Epithelial cell of prostate (primary cell): ENCODE measurements around the gene POU6F1.

Experiments
- DNase-seq: peaks from one replicate; pipeline ENCODE4 v3.0.0-alpha.2; 2011; ENCODE audit warnings: low read depth, low spot score
- H3K27ac ChIP-seq: fragments of 450-650 bp; 2 replicates; pipeline ENCODE4 v1.5.1; 2017; ENCODE audit warnings: mild to moderate bottlenecking

POU6F1 gene

GRCh38 chr12:51174501-51174900 is 43.4 kb downstream of the POU6F1 start:
- DNase-seq, result no peak

GRCh38 chr12:51172515-51173431 is 45.1 kb downstream of the POU6F1 start, which contains the start of gene TFCP2:
Gene TFCP2 (minus strand): TSS chr12:51173135. CDS start chr12:51172422, 713 bp downstream.
- peak; percentile 69 for DNase-seq
- H3K27ac ChIP-seq, result peak within 1 kb of the TSS; percentile 90

More at GRCh38 chr12:51174501-51174900, 43.4 kb downstream of the POU6F1 start:
- H3K27ac ChIP-seq, result no peak overlapping the region

GRCh38 chr12:51171884-51172514 is 45.9 kb downstream of the POU6F1 start:
- DNase-seq, result no peak
- H3K27ac ChIP-seq, result peak overlapping the region; percentile 90

- DNase-seq, result no peak
- H3K27ac ChIP-seq, result no peak overlapping the region
These were observed 54.1 kb downstream of the POU6F1 start for GRCh38 chr12:51163795-51164194.

- DNase-seq, result no peak
- H3K27ac ChIP-seq, result no peak overlapping the region
These were observed 55.6 kb downstream of the POU6F1 start for GRCh38 chr12:51162217-51162616.

- no peak for DNase-seq
- no peak overlapping the region for H3K27ac ChIP-seq
These were observed 56.9 kb downstream of the POU6F1 start for GRCh38 chr12:51160814-51161459.

- no peak for DNase-seq
- no peak overlapping the region for H3K27ac ChIP-seq
These were observed 61.6 kb downstream of the POU6F1 start for GRCh38 chr12:51156245-51156765.

- H3K27ac ChIP-seq, result no peak overlapping the region
- DNase-seq, result no peak
These were observed 64.9 kb downstream of the POU6F1 start for GRCh38 chr12:51152953-51153352.

GRCh38 chr12:51150777-51151176 is 67.1 kb downstream of the POU6F1 start:
- H3K27ac ChIP-seq, result no peak overlapping the region
- no peak for DNase-seq

GRCh38 chr12:51147309-51147708 is 70.6 kb downstream of the POU6F1 start:
- H3K27ac ChIP-seq, result no peak overlapping the region
- no peak for DNase-seq

- DNase-seq, result no peak
- no peak overlapping the region for H3K27ac ChIP-seq
These were observed 78.5 kb downstream of the POU6F1 start for GRCh38 chr12:51139292-51139844.
